H1 (cell line): ENCODE data around the gene CHST12. TPM values are rescaled to one million over a fixed set of nuclear protein-coding genes. Genes with fewer than 3 reads are reported as not detected.

Source experiments
- CTCF ChIA-PET: fragments of 300-600 bp; sonication (Branson Sonifier 250); formaldehyde crosslinking; loops from one replicate; lab custom pipeline; 2021; ENCODE audit not compliant: partially characterized antibody; lab: Charles Lee
- POLR2A ChIA-PET: fragments of 300-600 bp; sonication (Branson Sonifier 250); formaldehyde crosslinking; loops from one replicate; lab custom pipeline; 2021; ENCODE audit warnings: inconsistent platforms; ENCODE audit not compliant: partially characterized antibody; lab: Charles Lee
- DNase-seq, 2 experiments: peaks; one replicate each; pipeline versions ENCODE4 v3.0.0 to v3.0.0-alpha.2; 2010 to 2022; ENCODE audit warnings: low spot score in 2 of 2, low read depth in 1 of 2, mixed read lengths in 1 of 2
- FAIRE-seq: peaks from 2 replicates; lab custom pipeline; 2011; peaks lifted over from hg19 to GRCh38; lab: Jason Lieb, UNC
- H2AFZ ChIP-seq: 2 replicates; pipeline ENCODE4 v1.8.1; 2012; ENCODE audit warnings: low read length, inconsistent platforms
- H2AK5ac ChIP-seq: 2 replicates; pipeline ENCODE4 v1.6.1; 2013; ENCODE audit warnings: low read depth, low read length
- H2BK120ac ChIP-seq: replicated peaks from 2 replicates; pipeline ENCODE3; 2013; ENCODE audit warnings: low read depth, low read length, inconsistent platforms
- H2BK12ac ChIP-seq: 2 replicates; pipeline ENCODE4 v1.6.1; 2013; ENCODE audit warnings: low read depth, low read length
- H2BK15ac ChIP-seq: 2 replicates; pipeline ENCODE4 v1.6.1; 2013; ENCODE audit warnings: low read length
- H2BK20ac ChIP-seq: 2 replicates; pipeline ENCODE4 v1.6.1; 2013; ENCODE audit warnings: low read length
- H2BK5ac ChIP-seq: 2 replicates; pipeline ENCODE4 v1.6.1; 2013; ENCODE audit warnings: low read depth, low read length
- H3K14ac ChIP-seq: 2 replicates; pipeline ENCODE4 v1.6.1; 2013; ENCODE audit warnings: inconsistent platforms; ENCODE audit not compliant: insufficient read length
- H3K18ac ChIP-seq: 2 replicates; pipeline ENCODE4 v1.6.1; 2013; ENCODE audit warnings: low read length; ENCODE audit errors: extremely low read depth
- H3K23ac ChIP-seq: 2 replicates; pipeline ENCODE4 v1.6.1; 2013; ENCODE audit warnings: inconsistent platforms; ENCODE audit not compliant: insufficient read length
- H3K23me2 ChIP-seq: 2 replicates; pipeline ENCODE4 v1.6.1; 2013; ENCODE audit warnings: low read depth, low read length
- H3K27ac ChIP-seq: 2 replicates; pipeline ENCODE4 v1.6.1; 2011; ENCODE audit warnings: low read depth, low read length, inconsistent platforms
- H3K27me3 ChIP-seq, 4 experiments: replicated peaks in 1 of 4; 1 replicate in 1 of 4; 2 replicates in 3 of 4; pipeline versions ENCODE4 v1.6.1 to v1.8.1; 2011 to 2013; ENCODE audit warnings: low read length in 3 of 4, mild to moderate bottlenecking in 3 of 4, inconsistent platforms in 2 of 4, mixed read lengths in 2 of 4, moderate library complexity in 1 of 4; ENCODE audit not compliant: control insufficient read depth in 3 of 4, insufficient read depth in 3 of 4; ENCODE audit errors: extremely low read depth in 1 of 4
- H3K36me3 ChIP-seq, 4 experiments: 2 replicates each; pipeline versions ENCODE4 v1.6.1 to v1.8.1; 2011 to 2013; ENCODE audit warnings: mild to moderate bottlenecking in 4 of 4, low read length in 3 of 4, moderate library complexity in 2 of 4, control low read depth in 1 of 4, inconsistent platforms in 1 of 4; ENCODE audit not compliant: insufficient read depth in 4 of 4, control insufficient read depth in 2 of 4
- H3K4ac ChIP-seq: replicated peaks from 2 replicates; pipeline ENCODE3; 2013; ENCODE audit warnings: low read length, low read depth, mixed read lengths, inconsistent platforms; ENCODE audit not compliant: insufficient read length
- H3K4me1 ChIP-seq, 4 experiments: replicated peaks in 1 of 4; 1 replicate in 1 of 4; 2 replicates in 3 of 4; pipeline versions ENCODE4 v1.6.1 to v1.8.1; 2011 to 2013; ENCODE audit warnings: low read length in 3 of 4, inconsistent platforms in 2 of 4, mixed read lengths in 1 of 4; ENCODE audit not compliant: insufficient read depth in 4 of 4, control insufficient read depth in 3 of 4
- H3K4me2 ChIP-seq, 2 experiments: 2 replicates each; pipeline versions ENCODE4 v1.6.1 to v1.8.1; 2011 to 2013; ENCODE audit warnings: low read depth in 2 of 2, low read length in 2 of 2, control low read depth in 1 of 2, inconsistent platforms in 1 of 2, mild to moderate bottlenecking in 1 of 2; ENCODE audit not compliant: insufficient read depth in 1 of 2
- H3K4me3 ChIP-seq, 4 experiments: fragments of 200-600, 300-600 bp in 1 of 4; sonication (generic), shearing (Covaris generic), sonication (Bioruptor Twin) in 1 of 4; 2 replicates each; pipeline versions ENCODE4 v1.5.1 to v1.8.1; 2011 to 2016; ENCODE audit warnings: low read length in 4 of 4, low read depth in 3 of 4, control low read depth in 2 of 4, inconsistent platforms in 2 of 4, mild to moderate bottlenecking in 2 of 4, mixed read lengths in 1 of 4, moderate library complexity in 1 of 4; ENCODE audit not compliant: insufficient read depth in 2 of 4; ENCODE audit errors: extremely low read depth in 1 of 4
- H3K56ac ChIP-seq: replicated peaks from 2 replicates; pipeline ENCODE3; 2013; ENCODE audit warnings: low read depth, mild to moderate bottlenecking, mixed read lengths, low read length, inconsistent platforms; ENCODE audit not compliant: insufficient read length
- H3K79me1 ChIP-seq: 2 replicates; pipeline ENCODE4 v1.6.1; 2013; ENCODE audit warnings: low read depth, low read length, control low read depth
- H3K79me2 ChIP-seq, 2 experiments: 2 replicates each; pipeline versions ENCODE4 v1.6.1 to v1.8.1; 2012 to 2013; ENCODE audit warnings: low read length in 2 of 2, mild to moderate bottlenecking in 2 of 2, inconsistent platforms in 1 of 2; ENCODE audit not compliant: insufficient read depth in 2 of 2, control insufficient read depth in 1 of 2
- H3K9ac ChIP-seq, 4 experiments: replicated peaks in 1 of 4; 1 replicate in 1 of 4; 2 replicates in 3 of 4; pipeline versions ENCODE4 v1.6.1 to v1.8.1; 2011 to 2013; ENCODE audit warnings: low read depth in 3 of 4, low read length in 3 of 4, control low read depth in 2 of 4, mild to moderate bottlenecking in 2 of 4, moderate library complexity in 2 of 4, inconsistent platforms in 1 of 4; ENCODE audit errors: extremely low read depth in 1 of 4
- H3K9me3 ChIP-seq, 2 experiments: 2 replicates each; pipeline versions ENCODE4 v1.6.1 to v1.8.1; 2012 to 2013; ENCODE audit warnings: mild to moderate bottlenecking in 2 of 2, moderate library complexity in 2 of 2, control low read depth in 1 of 2, inconsistent platforms in 1 of 2, low read depth in 1 of 2, low read length in 1 of 2, mixed read lengths in 1 of 2; ENCODE audit not compliant: insufficient read depth in 2 of 2
- H4K20me1 ChIP-seq, 2 experiments: replicated peaks in 1 of 2; 2 replicates each; pipeline versions ENCODE3 to v1.8.1; 2011 to 2013; ENCODE audit warnings: inconsistent platforms in 2 of 2, low read length in 2 of 2, mild to moderate bottlenecking in 1 of 2; ENCODE audit not compliant: insufficient read depth in 2 of 2, control insufficient read depth in 1 of 2
- H4K5ac ChIP-seq: 2 replicates; pipeline ENCODE4 v1.6.1; 2013; ENCODE audit warnings: low read length, low read depth, mixed read lengths, inconsistent platforms; ENCODE audit not compliant: insufficient read length
- H4K8ac ChIP-seq: 2 replicates; pipeline ENCODE4 v1.8.0; 2013; ENCODE audit warnings: mild to moderate bottlenecking, moderate library complexity, low read length, inconsistent platforms; ENCODE audit not compliant: insufficient read depth; ENCODE audit errors: extremely low read depth
- H4K91ac ChIP-seq: replicated peaks from 2 replicates; pipeline ENCODE3; 2013; ENCODE audit warnings: low read length, mixed read lengths, inconsistent platforms; ENCODE audit not compliant: insufficient read length
- WGBS, 2 experiments: shearing (Covaris generic) in 1 of 2; methylation state at CpG; one replicate each; pipeline versions ENCODE4 v1.1.6 to v1.1.7; 2013 to 2015; ENCODE audit warnings: low lambda C conversion rate in 2 of 2, mixed read lengths in 2 of 2, inconsistent platforms in 1 of 2, low coverage in 1 of 2, missing lambda C conversion rate in 1 of 2; ENCODE audit not compliant: insufficient replicate concordance in 2 of 2, insufficient coverage in 1 of 2, insufficient read length in 1 of 2; ENCODE audit errors: extremely low coverage in 1 of 2, missing lambda C conversion rate in 1 of 2; 5-methylcytosine and 5-hydroxymethylcytosine counted together
- polyA plus RNA-seq, 7 experiments: library from polyadenylated mRNA; depleted of rRNA in 3 of 7; stranded (reverse) in 5 of 7; unstranded in 2 of 7; fragments of >200 nt in 5 of 7; fragments of 200-250 nt in 2 of 7; gene quantifications; 1 replicate in 5 of 7; 2 replicates in 1 of 7; 4 replicates in 1 of 7; pipeline versions ENCODE4 v1.2.1 to v1.2.3, GENCODE V29; 2011 to 2013; ENCODE audit warnings: missing spikeins in 2 of 7, mixed read lengths in 2 of 7
- total RNA-seq: library from RNA; stranded (reverse); fragmentation: NEBNext Ultra II Directional; extraction: Animal tissue kit (Norgen Biotek cat#: 25700); gene quantifications from 2 replicates; pipeline ENCODE4 v1.2.1, GENCODE V29; 2021
- TF ChIP-seq, protein P1 (sequence below), 3 experiments: IDR thresholded peaks; 1 replicate in 2 of 3; 2 replicates in 1 of 3; pipeline versions ENCODE4 v1.5.1 to v1.6.1; 2011; ENCODE audit warnings: low read length in 3 of 3, mild to moderate bottlenecking in 3 of 3, inconsistent platforms in 2 of 3, low read depth in 1 of 3, moderate library complexity in 1 of 3; ENCODE audit not compliant: insufficient read depth in 1 of 3; ENCODE audit errors: control extremely low read depth in 1 of 3

Gene CHST12
- total and polyA plus RNA-seq, 2 of the 8 experiments (the other 6 are each of a cell fraction or from before 2014, with no cell fraction given) = 13.4 to 24.1 TPM

DNA sequence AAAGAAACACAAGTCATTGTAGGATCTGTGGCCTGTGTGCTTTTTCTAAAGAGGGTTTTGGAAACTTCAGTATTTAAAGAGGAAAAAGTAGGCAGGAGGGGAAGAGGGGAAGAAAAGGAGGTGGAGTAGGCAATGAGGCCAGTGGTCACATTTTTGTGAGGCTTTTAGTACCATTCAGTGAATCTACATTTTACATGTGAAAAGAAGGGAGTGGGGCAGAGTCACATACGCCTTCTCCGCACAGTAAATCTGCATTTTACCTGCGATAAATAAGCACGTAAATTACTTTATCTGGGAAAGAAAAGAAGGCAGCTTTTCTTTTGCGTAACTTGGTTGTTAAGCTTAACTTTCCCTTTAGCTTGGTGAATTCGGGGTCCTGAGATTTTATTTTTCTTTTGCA, 13.2 kb downstream of the CHST12 start:
- Histone ChIP-seq H3K4me2 (no peak overlapping the region), H4K91ac (no peak overlapping the region), H3K9ac (no peak overlapping the region), H2BK5ac (peak overlapping the region; percentile 32; the same call in 1 of the 2 replicates), H3K4me1 (no peaks in the 10 kb centered on the region; a peak in 2 of 7 replicates), H3K4ac (no peak overlapping the region), H2AFZ (no peak overlapping the region), H4K20me1 (peaks cover 0 to 2% of the 10 kb centered on the region in 2 experiments), H3K79me2 (peaks cover 0 to 28% of the 10 kb centered on the region in 2 experiments; a peak in 3 of 4 replicates), H3K18ac (no peak overlapping the region), H3K36me3 (no peaks in the 10 kb centered on the region; a peak in 1 of 8 replicates), H3K79me1 (peaks cover 2% of the 10 kb centered on the region), H3K4me3 (no peak overlapping the region), H2BK120ac (no peak overlapping the region), H3K27me3 (no peaks in the 10 kb centered on the region), H3K23ac (no peak overlapping the region), H3K27ac (no peak overlapping the region), H2AK5ac (no peak overlapping the region), H3K23me2 (no peaks in the 10 kb centered on the region), H2BK12ac (no peak overlapping the region), H2BK15ac (no peak overlapping the region), H3K56ac (no peak overlapping the region), H4K8ac (no peak overlapping the region), H2BK20ac (no peak overlapping the region), H4K5ac (no peak overlapping the region), H3K9me3 (no peaks in the 10 kb centered on the region), H3K14ac (no peak overlapping the region)
- ChIA-PET CTCF (interaction anchor here (0.6 to 9.8 kb wide), 3 partner anchors 15 to 240 kb away, joined by 3 to 79 read pairs (median 4); no protein-coding TSS in a partner anchor), POLR2A (interaction anchor here (0.7 to 2.3 kb wide), 4 partner anchors 12 to 210 kb away, joined by 3 to 6 read pairs (median 3); no protein-coding TSS in a partner anchor)
- 73% methylated on average over 6 of the region's 6 CpGs; no CpG with 5 or more reads in 1 of the 2 experiments for whole genome bisulfite sequencing, 2 experiments
- DNase-seq (no peak), FAIRE-seq (no peak)
- TF ChIP-seq, protein P1, sequence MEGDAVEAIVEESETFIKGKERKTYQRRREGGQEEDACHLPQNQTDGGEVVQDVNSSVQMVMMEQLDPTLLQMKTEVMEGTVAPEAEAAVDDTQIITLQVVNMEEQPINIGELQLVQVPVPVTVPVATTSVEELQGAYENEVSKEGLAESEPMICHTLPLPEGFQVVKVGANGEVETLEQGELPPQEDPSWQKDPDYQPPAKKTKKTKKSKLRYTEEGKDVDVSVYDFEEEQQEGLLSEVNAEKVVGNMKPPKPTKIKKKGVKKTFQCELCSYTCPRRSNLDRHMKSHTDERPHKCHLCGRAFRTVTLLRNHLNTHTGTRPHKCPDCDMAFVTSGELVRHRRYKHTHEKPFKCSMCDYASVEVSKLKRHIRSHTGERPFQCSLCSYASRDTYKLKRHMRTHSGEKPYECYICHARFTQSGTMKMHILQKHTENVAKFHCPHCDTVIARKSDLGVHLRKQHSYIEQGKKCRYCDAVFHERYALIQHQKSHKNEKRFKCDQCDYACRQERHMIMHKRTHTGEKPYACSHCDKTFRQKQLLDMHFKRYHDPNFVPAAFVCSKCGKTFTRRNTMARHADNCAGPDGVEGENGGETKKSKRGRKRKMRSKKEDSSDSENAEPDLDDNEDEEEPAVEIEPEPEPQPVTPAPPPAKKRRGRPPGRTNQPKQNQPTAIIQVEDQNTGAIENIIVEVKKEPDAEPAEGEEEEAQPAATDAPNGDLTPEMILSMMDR (IDR thresholded peaks at IDR 0.05; ENCODE audit: control extremely low read depth in 1 of 3, insufficient read depth in 1 of 3, low read depth in 1 of 3, low read length in 3 of 3) = no peak
